Nephron progenitor cell (in vitro differentiated cells): ENCODE data around the gene GUCA2B.

Source experiments
- DNase-seq: peaks from one replicate; pipeline ENCODE4 v3.0.0; 2021
- H3K27ac Mint-ChIP-seq: 2 replicates; pipeline ENCODE4 v1.8.0; 2021; ENCODE audit warnings: mild to moderate bottlenecking, moderate library complexity, mixed read lengths
- H3K27me3 Mint-ChIP-seq: 2 replicates; pipeline ENCODE4 v1.8.0; 2021; ENCODE audit warnings: mild to moderate bottlenecking, low read depth, mixed read lengths; ENCODE audit not compliant: poor library complexity
- H3K36me3 Mint-ChIP-seq: 2 replicates; pipeline ENCODE4 v1.8.0; 2021; ENCODE audit warnings: low read depth, mixed read lengths
- H3K4me1 Mint-ChIP-seq: 2 replicates; pipeline ENCODE4 v1.8.0; 2021; ENCODE audit warnings: mixed read lengths
- H3K4me3 Mint-ChIP-seq: 2 replicates; pipeline ENCODE4 v1.8.0; 2021; ENCODE audit warnings: mild to moderate bottlenecking, moderate library complexity, mixed read lengths
- H3K9me3 Mint-ChIP-seq: 2 replicates; pipeline ENCODE4 v1.8.0; 2021; ENCODE audit warnings: mild to moderate bottlenecking, moderate library complexity, mixed read lengths
- CTCF ChIP-seq: fragments of 200-600 bp; sonication (generic); IDR thresholded peaks from 2 replicates; pipeline ENCODE4 v1.5.0; 2021; ENCODE audit warnings: antibody characterized with exemption

Gene GUCA2B

GRCh38 chr1:42164551-42165420 lies 11.6 kb downstream of the GUCA2B start, which contains the start of gene GUCA2A:
TSS of gene GUCA2A (minus strand) at chr1:42164745. CDS start at chr1:42164712, 33 bp downstream.
- Mint-ChIP-seq H3K27ac (no peak within 1 kb of the TSS), H3K4me3 (no peak within 1 kb of the TSS), H3K36me3 (no peaks in the 10 kb centered on the region), H3K27me3 (peaks cover 3% of the 10 kb centered on the region), H3K9me3 (peaks cover 20% of the 10 kb centered on the region), H3K4me1 (peaks cover 10% of the 10 kb centered on the region)
- TF ChIP-seq CTCF = no peak
- DNase-seq = no peak

- H3K27ac Mint-ChIP-seq = no peak overlapping the region
These were observed 12.5 kb downstream of the GUCA2B start for GRCh38 chr1:42165511-42166210.

GRCh38 chr1:42167611-42168390 lies 14.6 kb downstream of the GUCA2B start:
- H3K27ac Mint-ChIP-seq = peak overlapping the region; percentile 55
- H3K36me3 Mint-ChIP-seq = no peaks in the 10 kb centered on the region
- no peaks in the 10 kb centered on the region for H3K9me3 Mint-ChIP-seq
- DNase-seq = no peak
- peaks cover 30% of the 10 kb centered on the region for H3K4me1 Mint-ChIP-seq
- H3K27me3 Mint-ChIP-seq = peaks cover 7% of the 10 kb centered on the region
- TF ChIP-seq CTCF = no peak
- no peak overlapping the region for H3K4me3 Mint-ChIP-seq

More at GRCh38 chr1:42165511-42166210, 12.5 kb downstream of the GUCA2B start:
- Mint-ChIP-seq H3K9me3 (peaks cover 11% of the 10 kb centered on the region), H3K4me1 (peaks cover 10% of the 10 kb centered on the region), H3K27me3 (peaks cover 3% of the 10 kb centered on the region), H3K4me3 (no peak overlapping the region), H3K36me3 (no peaks in the 10 kb centered on the region)
- no peak for TF ChIP-seq CTCF
- no peak for DNase-seq

GRCh38 chr1:42168391-42168670 lies 15.1 kb downstream of the GUCA2B start:
- Mint-ChIP-seq H3K27ac (no peak overlapping the region), H3K36me3 (no peaks in the 10 kb centered on the region), H3K4me1 (peaks cover 32% of the 10 kb centered on the region)

GRCh38 chr1:42168763-42169162 lies 15.6 kb downstream of the GUCA2B start:
- Mint-ChIP-seq H3K27ac (no peak overlapping the region), H3K9me3 (no peaks in the 10 kb centered on the region), H3K4me1 (peaks cover 32% of the 10 kb centered on the region), H3K27me3 (peaks cover 7% of the 10 kb centered on the region), H3K4me3 (no peak overlapping the region), H3K36me3 (no peaks in the 10 kb centered on the region)
- no peak for TF ChIP-seq CTCF
- DNase-seq = no peak

More at GRCh38 chr1:42168391-42168670, 15.1 kb downstream of the GUCA2B start:
- Mint-ChIP-seq H3K4me3 (no peak overlapping the region), H3K27me3 (peaks cover 7% of the 10 kb centered on the region), H3K9me3 (no peaks in the 10 kb centered on the region)
- TF ChIP-seq CTCF = no peak
- DNase-seq = no peak
